Measurements from ENCODE around the gene ASCL1. TPM values are rescaled to one million over a fixed set of nuclear protein-coding genes. Genes with fewer than 3 reads are reported as not detected.

The ASCL1 gene
- total RNA-seq, 1 experiment from 2014 or later = not detected

DNA sequence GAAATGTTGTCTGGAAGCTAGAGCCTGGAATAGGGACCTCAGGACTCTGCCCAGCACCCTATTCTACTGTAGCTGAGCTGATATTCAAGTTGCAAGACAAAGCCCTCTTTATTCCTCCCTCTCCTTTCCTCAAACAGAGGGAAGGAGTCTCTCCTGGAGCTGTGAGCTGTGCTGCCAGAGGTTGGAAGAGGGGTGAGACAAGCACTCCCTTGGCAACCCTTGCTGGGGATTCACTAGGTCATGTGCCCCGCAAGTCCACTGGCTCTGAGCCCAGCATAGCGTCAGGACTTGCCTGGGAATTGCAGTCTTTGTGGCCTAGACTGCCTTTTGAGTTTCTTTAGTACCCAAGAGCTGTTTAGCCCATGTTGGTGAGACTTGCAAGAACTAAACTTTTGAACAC is 11.4 kb upstream of the ASCL1 start:
- TF ChIP-seq, protein P1, sequence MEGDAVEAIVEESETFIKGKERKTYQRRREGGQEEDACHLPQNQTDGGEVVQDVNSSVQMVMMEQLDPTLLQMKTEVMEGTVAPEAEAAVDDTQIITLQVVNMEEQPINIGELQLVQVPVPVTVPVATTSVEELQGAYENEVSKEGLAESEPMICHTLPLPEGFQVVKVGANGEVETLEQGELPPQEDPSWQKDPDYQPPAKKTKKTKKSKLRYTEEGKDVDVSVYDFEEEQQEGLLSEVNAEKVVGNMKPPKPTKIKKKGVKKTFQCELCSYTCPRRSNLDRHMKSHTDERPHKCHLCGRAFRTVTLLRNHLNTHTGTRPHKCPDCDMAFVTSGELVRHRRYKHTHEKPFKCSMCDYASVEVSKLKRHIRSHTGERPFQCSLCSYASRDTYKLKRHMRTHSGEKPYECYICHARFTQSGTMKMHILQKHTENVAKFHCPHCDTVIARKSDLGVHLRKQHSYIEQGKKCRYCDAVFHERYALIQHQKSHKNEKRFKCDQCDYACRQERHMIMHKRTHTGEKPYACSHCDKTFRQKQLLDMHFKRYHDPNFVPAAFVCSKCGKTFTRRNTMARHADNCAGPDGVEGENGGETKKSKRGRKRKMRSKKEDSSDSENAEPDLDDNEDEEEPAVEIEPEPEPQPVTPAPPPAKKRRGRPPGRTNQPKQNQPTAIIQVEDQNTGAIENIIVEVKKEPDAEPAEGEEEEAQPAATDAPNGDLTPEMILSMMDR (IDR thresholded peaks at IDR 0.05; ENCODE audit: unreplicated experiment) = no peak
- ChIA-PET CTCF (interaction anchor here (0.6 to 9.6 kb wide), 3 partner anchors 289 to 600 kb away, joined by 3 to 157 read pairs (median 4); no protein-coding TSS in a partner anchor), POLR2A (no interaction called here)
- no peaks in the 10 kb centered on the region for H3K36me3 Mint-ChIP-seq (ENCODE audit: insufficient read depth, unreplicated experiment)
- DNase-seq (ENCODE audit: unreplicated experiment) = peak; percentile 34
- no TSS peak for BruUV-seq (replicated peaks)
- H3K9me3 Mint-ChIP-seq (ENCODE audit: unreplicated experiment) = no peaks in the 10 kb centered on the region
- H3K4me1 Mint-ChIP-seq (ENCODE audit: insufficient read depth, unreplicated experiment) = no peaks in the 10 kb centered on the region
- peaks cover 20% of the 10 kb centered on the region for H3K27me3 Mint-ChIP-seq (ENCODE audit: insufficient read depth, unreplicated experiment)
- H3K27ac Mint-ChIP-seq (ENCODE audit: low read depth, unreplicated experiment) = no peak overlapping the region
- intact Hi-C loops (cut with micrococcal nuclease) = no loop called here
- no peak overlapping the region for H3K4me3 Mint-ChIP-seq (ENCODE audit: unreplicated experiment)

DNA sequence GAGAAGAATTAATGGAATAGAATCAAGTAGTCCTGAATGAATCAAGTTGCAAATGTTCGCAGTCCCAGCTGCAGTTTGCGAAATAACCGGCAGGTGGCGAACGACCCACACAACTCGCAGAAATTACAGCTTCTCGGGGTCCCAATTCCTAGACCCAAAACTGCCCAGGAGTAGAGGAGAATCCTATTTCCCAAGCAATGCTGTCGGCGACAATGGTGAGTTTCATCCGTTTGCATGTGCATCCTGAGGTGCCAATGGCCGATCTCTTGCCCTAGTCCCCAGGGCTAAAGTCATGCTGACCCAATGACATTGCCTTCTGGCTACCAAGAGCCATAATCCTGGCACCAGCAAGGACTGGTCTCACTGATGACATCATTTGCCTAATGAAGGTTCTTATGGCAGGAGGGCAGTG is 8.5 kb upstream of the ASCL1 start:
- peaks cover 20% of the 10 kb centered on the region for H3K27me3 Mint-ChIP-seq (ENCODE audit: insufficient read depth, unreplicated experiment)
- H3K4me1 Mint-ChIP-seq (ENCODE audit: insufficient read depth, unreplicated experiment) = no peaks in the 10 kb centered on the region

DNA sequence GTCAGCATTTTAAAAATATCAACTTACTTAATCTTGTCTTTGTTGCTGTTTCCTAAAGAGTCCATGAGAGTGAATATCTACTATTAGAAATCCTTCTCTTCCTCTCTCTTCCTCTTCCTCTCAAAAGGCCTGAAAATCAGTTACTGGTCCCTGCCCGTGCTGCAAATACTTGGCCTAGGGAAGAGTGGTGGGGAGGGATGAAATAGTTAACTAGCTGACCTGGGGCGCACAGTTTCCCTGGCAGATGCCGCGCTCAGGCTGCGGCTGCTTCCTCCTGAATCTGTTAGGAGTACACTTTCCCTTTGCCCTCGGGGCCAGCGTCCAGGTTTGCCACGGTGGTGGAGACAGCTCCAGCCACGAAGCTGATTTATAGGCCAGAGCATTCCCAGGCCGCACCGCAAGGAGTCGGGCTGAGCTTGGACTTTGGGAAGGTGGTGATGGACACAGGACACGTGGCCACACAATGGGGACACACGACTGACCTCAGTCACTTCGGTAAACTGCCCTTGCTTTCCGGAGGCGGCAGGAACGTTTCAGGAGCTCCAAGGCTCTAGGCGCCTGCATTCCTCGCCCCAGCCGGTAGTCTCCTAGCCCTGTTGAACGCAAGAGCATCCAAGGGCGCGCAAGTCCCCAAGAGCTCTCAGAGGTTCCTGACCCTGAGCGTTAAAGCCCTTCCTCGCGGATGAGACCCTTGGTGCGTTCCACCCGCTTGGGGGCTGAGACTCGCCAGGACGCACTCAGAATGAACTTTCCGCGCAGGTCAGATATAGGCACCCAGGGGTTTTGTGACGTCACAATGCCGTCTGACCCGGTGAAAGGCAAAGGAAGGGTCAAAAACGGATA is 7.1 kb upstream of the ASCL1 start:
- Mint-ChIP-seq H3K4me1 (ENCODE audit: insufficient read depth, unreplicated experiment) (no peaks in the 10 kb centered on the region), H3K36me3 (ENCODE audit: insufficient read depth, unreplicated experiment) (no peaks in the 10 kb centered on the region), H3K27ac (ENCODE audit: low read depth, unreplicated experiment) (no peak overlapping the region), H3K27me3 (ENCODE audit: insufficient read depth, unreplicated experiment) (peaks cover 20% of the 10 kb centered on the region), H3K4me3 (ENCODE audit: unreplicated experiment) (no peak overlapping the region), H3K9me3 (ENCODE audit: unreplicated experiment) (no peaks in the 10 kb centered on the region)
- intact Hi-C loops (cut with micrococcal nuclease) = no loop called here
- TF ChIP-seq, protein P1 (IDR thresholded peaks at IDR 0.05; ENCODE audit: unreplicated experiment) = no peak
- ChIA-PET POLR2A (no interaction called here), CTCF (interaction anchor here (0.6 to 9.6 kb wide), 12 partner anchors 12 to 596 kb away, joined by 3 to 157 read pairs (median 3); no protein-coding TSS in a partner anchor)
- no peak for DNase-seq (ENCODE audit: unreplicated experiment)
- no TSS peak for BruUV-seq (replicated peaks)

More for the DNA sequence above, 8.5 kb upstream of the ASCL1 start:
- no peaks in the 10 kb centered on the region for H3K9me3 Mint-ChIP-seq (ENCODE audit: unreplicated experiment)
- peak; percentile 42 for DNase-seq (ENCODE audit: unreplicated experiment)
- no peak overlapping the region for H3K27ac Mint-ChIP-seq (ENCODE audit: low read depth, unreplicated experiment)
- ChIA-PET POLR2A (no interaction called here), CTCF (interaction anchor here (0.6 to 9.6 kb wide), 38 partner anchors 10 to 1704 kb away, joined by 3 to 157 read pairs (median 3); no protein-coding TSS in a partner anchor)
- H3K36me3 Mint-ChIP-seq (ENCODE audit: insufficient read depth, unreplicated experiment) = no peaks in the 10 kb centered on the region
- TF ChIP-seq, protein P1 (IDR thresholded peaks at IDR 0.05; ENCODE audit: unreplicated experiment) = peak; percentile 93
- no peak overlapping the region for H3K4me3 Mint-ChIP-seq (ENCODE audit: unreplicated experiment)
- intact Hi-C loops (cut with micrococcal nuclease) = loop anchor here (1.0 kb wide), 3 partner anchors 555 to 683 kb away; no protein-coding TSS in a partner anchor
- BruUV-seq (replicated peaks) = no TSS peak

DNA sequence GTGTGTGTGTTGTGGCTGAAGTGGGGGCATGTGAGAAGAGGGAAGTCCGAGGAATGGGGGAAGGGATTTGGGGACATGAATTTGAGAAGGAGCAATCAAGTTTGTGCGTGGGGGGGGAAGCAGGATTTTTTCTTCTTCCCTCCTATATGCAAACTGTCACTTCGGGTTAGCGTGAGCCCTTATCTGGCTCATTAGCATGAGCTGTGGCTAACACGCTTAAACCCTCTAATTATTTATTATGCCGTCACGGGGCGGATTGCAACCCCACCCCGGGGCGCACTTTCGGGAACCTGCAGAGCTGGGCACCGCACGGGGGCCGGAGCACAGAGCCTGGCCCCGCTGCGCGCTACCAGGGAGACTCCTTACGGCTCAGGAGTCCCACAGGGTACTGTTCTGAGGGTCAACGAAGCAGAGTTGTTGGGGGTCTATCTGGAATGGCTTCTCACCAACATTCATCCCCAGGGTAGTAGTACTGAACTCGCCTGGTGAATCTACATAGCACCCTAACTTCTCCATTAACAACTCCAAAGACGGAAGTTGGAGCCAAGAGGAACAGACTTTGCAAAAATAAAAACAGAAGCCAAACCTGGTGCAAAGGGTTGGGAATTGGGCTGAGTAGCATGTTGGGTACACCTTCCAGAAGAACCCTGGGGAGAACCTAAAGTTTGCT is 6.4 kb upstream of the ASCL1 start:
- intact Hi-C loops (cut with micrococcal nuclease) = no loop called here
- Mint-ChIP-seq H3K27me3 (ENCODE audit: insufficient read depth, unreplicated experiment) (peaks cover 20% of the 10 kb centered on the region), H3K9me3 (ENCODE audit: unreplicated experiment) (no peaks in the 10 kb centered on the region), H3K27ac (ENCODE audit: low read depth, unreplicated experiment) (no peak overlapping the region), H3K36me3 (ENCODE audit: insufficient read depth, unreplicated experiment) (no peaks in the 10 kb centered on the region), H3K4me1 (ENCODE audit: insufficient read depth, unreplicated experiment) (no peaks in the 10 kb centered on the region), H3K4me3 (ENCODE audit: unreplicated experiment) (no peak overlapping the region)
- CTCF ChIA-PET = interaction anchor here (0.6 to 9.6 kb wide), 5 partner anchors 40 to 595 kb away, joined by 3 to 157 read pairs (median 3); no protein-coding TSS in a partner anchor
- DNase-seq (ENCODE audit: unreplicated experiment) = no peak
- no TSS peak for BruUV-seq (replicated peaks)
- POLR2A ChIA-PET = no interaction called here
- TF ChIP-seq, protein P1 (IDR thresholded peaks at IDR 0.05; ENCODE audit: unreplicated experiment) = no peak
